HCEC 1CT (cell line): ENCODE data around the gene JADE1.

ENCODE experiments used
- DNase-seq: peaks from one replicate; pipeline ENCODE4 v3.0.0-alpha.2; 2017

The JADE1 gene

GRCh38 chr4:128809477-128810330, at the start of gene JADE1:
TSS of gene JADE1 (plus strand) at chr4:128809700. CDS start at chr4:128831759, 22,059 bp downstream.
- peak; percentile 87 for DNase-seq

- no peak for DNase-seq
Observed at GRCh38 chr4:128766781-128767180, 42.7 kb upstream of the JADE1 start.

- DNase-seq: no peak
Observed at GRCh38 chr4:128768373-128768996, 41.0 kb upstream of the JADE1 start.

- DNase-seq: no peak
Observed at GRCh38 chr4:128769011-128769410, 40.5 kb upstream of the JADE1 start.

GRCh38 chr4:128770807-128771206, 38.7 kb upstream of the JADE1 start:
- DNase-seq: no peak

- DNase-seq: no peak
Observed at GRCh38 chr4:128775477-128775876, 34.0 kb upstream of the JADE1 start.

- no peak for DNase-seq
Observed at GRCh38 chr4:128775916-128776315, 33.6 kb upstream of the JADE1 start.

- peak; percentile 84 for DNase-seq
Observed at GRCh38 chr4:128776794-128777216, 32.7 kb upstream of the JADE1 start.

- no peak for DNase-seq
Observed at GRCh38 chr4:128780688-128781087, 28.8 kb upstream of the JADE1 start.

- DNase-seq: peak; percentile 4
Observed at GRCh38 chr4:128782076-128782715, 27.3 kb upstream of the JADE1 start.

- peak; percentile 54 for DNase-seq
Observed at GRCh38 chr4:128782875-128783614, 26.5 kb upstream of the JADE1 start.

GRCh38 chr4:128787509-128788311, 21.8 kb upstream of the JADE1 start:
- DNase-seq: no peak

GRCh38 chr4:128793859-128794672, 15.4 kb upstream of the JADE1 start:
- DNase-seq: no peak

- DNase-seq: peak; percentile 4
Observed at GRCh38 chr4:128796934-128797333, 12.6 kb upstream of the JADE1 start.

- no peak for DNase-seq
Observed at GRCh38 chr4:128800284-128800683, 9.2 kb upstream of the JADE1 start.

- no peak for DNase-seq
Observed at GRCh38 chr4:128800701-128801284, 8.7 kb upstream of the JADE1 start.

GRCh38 chr4:128802680-128803628, 6.5 kb upstream of the JADE1 start:
- no peak for DNase-seq

- no peak for DNase-seq
Observed at GRCh38 chr4:128803783-128804182, 5.7 kb upstream of the JADE1 start.

GRCh38 chr4:128810331-128810870, 901 bp downstream of the JADE1 start:
- no peak for DNase-seq
